SU-DHL-6 (cell line): ENCODE measurements around the gene CDK2.

Experiments used
- H2AFZ ChIP-seq: fragments of 200-600 bp; sonication (generic); 2 replicates; pipeline ENCODE4 v1.6.1; 2014; ENCODE audit warnings: low read depth, mild to moderate bottlenecking, moderate library complexity, mixed read lengths, antibody characterized with exemption, low read length; ENCODE audit not compliant: severe bottlenecking
- H3F3A ChIP-seq: fragments of 200-600 bp; shearing (Covaris generic); 2 replicates; pipeline ENCODE4 v1.6.0; 2016; ENCODE audit warnings: antibody characterized with exemption, mild to moderate bottlenecking; ENCODE audit not compliant: insufficient read depth
- H3K27ac ChIP-seq: fragments of 200-600 bp; sonication (generic); 2 replicates; pipeline ENCODE4 v1.5.1; 2016; ENCODE audit warnings: low read depth, mild to moderate bottlenecking, low read length, moderate library complexity, mixed read lengths
- H3K27me3 ChIP-seq: fragments of 200-600 bp; sonication (generic), shearing (Covaris generic); 2 replicates; pipeline ENCODE4 v1.6.0; 2014; ENCODE audit warnings: mild to moderate bottlenecking, low read length
- H3K36me3 ChIP-seq: fragments of 200-600 bp; sonication (generic); 2 replicates; pipeline ENCODE4 v1.6.1; 2014; ENCODE audit warnings: mild to moderate bottlenecking, low read length, mixed read lengths
- H3K4me2 ChIP-seq: fragments of 300-600, 200-600 bp; shearing (Covaris generic), sonication (generic); 2 replicates; pipeline ENCODE4 v1.6.0; 2014; ENCODE audit warnings: low read length, low read depth, mild to moderate bottlenecking; ENCODE audit not compliant: poor library complexity, severe bottlenecking
- H3K4me3 ChIP-seq: fragments of 200-600 bp; sonication (generic); 2 replicates; pipeline ENCODE4 v1.5.1; 2014; ENCODE audit warnings: antibody characterized with exemption, low read length, mild to moderate bottlenecking, mixed read lengths; ENCODE audit not compliant: insufficient read depth, poor library complexity, severe bottlenecking
- H3K79me2 ChIP-seq: fragments of 200-600 bp; sonication (generic); 2 replicates; pipeline ENCODE4 v1.6.1; 2014; ENCODE audit warnings: mild to moderate bottlenecking, low read length, moderate library complexity; ENCODE audit not compliant: insufficient read depth
- H3K9ac ChIP-seq: fragments of 200-600 bp; sonication (generic); 2 replicates; pipeline ENCODE4 v1.7.0; 2014; ENCODE audit warnings: mild to moderate bottlenecking, low read length
- H3K9me2 ChIP-seq: fragments of 200-600 bp; sonication (generic); replicated peaks from 2 replicates; pipeline ENCODE4 v1.6.1; 2014; ENCODE audit warnings: low read length; ENCODE audit not compliant: insufficient read depth
- H3K9me3 ChIP-seq: fragments of 200-600 bp; sonication (generic); 2 replicates; pipeline ENCODE4 v1.6.1; 2014; ENCODE audit warnings: low read length, mixed read lengths; ENCODE audit not compliant: insufficient read depth
- H4K20me1 ChIP-seq: fragments of 200-600 bp; sonication (generic); 2 replicates; pipeline ENCODE4 v1.6.1; 2014; ENCODE audit warnings: low read depth, mild to moderate bottlenecking, antibody characterized with exemption, low read length, moderate library complexity, mixed read lengths
- CTCF ChIP-seq: fragments of 200-600 bp; sonication (generic); IDR thresholded peaks from one replicate; pipeline ENCODE4 v1.5.1; 2017; ENCODE audit warnings: antibody characterized with exemption, mild to moderate bottlenecking, low read length, moderate library complexity; ENCODE audit not compliant: insufficient read depth, poor library complexity, severe bottlenecking
- EZH2phosphoT487 ChIP-seq: fragments of 200-600 bp; sonication (generic), shearing (Covaris generic); conservative IDR thresholded peaks from 2 replicates; pipeline ENCODE4 v1.6.1; 2018; ENCODE audit warnings: mild to moderate bottlenecking, antibody characterized with exemption, low read length, moderate library complexity, mixed read lengths

Gene CDK2

GRCh38 chr12:56011509-56012090 is 45.0 kb downstream of the CDK2 start:
- TF ChIP-seq CTCF = no peak
- no peak for TF ChIP-seq EZH2phosphoT487
- no peak overlapping the region for H3K4me2 ChIP-seq
- no peak overlapping the region for H3K27ac ChIP-seq
- H3K9me2 ChIP-seq = no peaks in the 10 kb centered on the region
- no peaks in the 10 kb centered on the region for H3K9me3 ChIP-seq
- H3K4me3 ChIP-seq = no peak overlapping the region
- H3K27me3 ChIP-seq = no peaks in the 10 kb centered on the region
- H2AFZ ChIP-seq = no peak overlapping the region
- no peaks in the 10 kb centered on the region for H3K36me3 ChIP-seq
- H3K9ac ChIP-seq = no peak overlapping the region
- H3K79me2 ChIP-seq = no peaks in the 10 kb centered on the region
- H4K20me1 ChIP-seq = no peaks in the 10 kb centered on the region
- no peaks in the 10 kb centered on the region for H3F3A ChIP-seq

- no peaks in the 10 kb centered on the region for H3K27me3 ChIP-seq
- no peaks in the 10 kb centered on the region for H4K20me1 ChIP-seq
- no peak for TF ChIP-seq CTCF
- TF ChIP-seq EZH2phosphoT487 = no peak
- no peak overlapping the region for H3K27ac ChIP-seq
- no peaks in the 10 kb centered on the region for H3K9me2 ChIP-seq
- H2AFZ ChIP-seq = no peak overlapping the region
- no peaks in the 10 kb centered on the region for H3K36me3 ChIP-seq
- H3F3A ChIP-seq = no peaks in the 10 kb centered on the region
- H3K9ac ChIP-seq = no peak overlapping the region
- no peaks in the 10 kb centered on the region for H3K79me2 ChIP-seq
- no peaks in the 10 kb centered on the region for H3K9me3 ChIP-seq
- no peak overlapping the region for H3K4me3 ChIP-seq
- no peak overlapping the region for H3K4me2 ChIP-seq
These were observed 46.9 kb downstream of the CDK2 start for GRCh38 chr12:56013482-56013881.

- Histone ChIP-seq H3K36me3 (no peaks in the 10 kb centered on the region), H3K27ac (no peak overlapping the region), H4K20me1 (no peaks in the 10 kb centered on the region), H3K79me2 (no peaks in the 10 kb centered on the region), H3F3A (no peaks in the 10 kb centered on the region), H3K9me2 (no peaks in the 10 kb centered on the region), H2AFZ (no peak overlapping the region), H3K4me3 (no peak overlapping the region), H3K9me3 (no peaks in the 10 kb centered on the region), H3K9ac (no peak overlapping the region), H3K27me3 (no peaks in the 10 kb centered on the region), H3K4me2 (no peak overlapping the region)
- TF ChIP-seq CTCF = no peak
- no peak for TF ChIP-seq EZH2phosphoT487
These were observed 47.6 kb downstream of the CDK2 start for GRCh38 chr12:56014205-56014604.

GRCh38 chr12:56017181-56017580 is 50.6 kb downstream of the CDK2 start:
- TF ChIP-seq CTCF = no peak
- Histone ChIP-seq H3K4me3 (no peak overlapping the region), H3K27ac (no peak overlapping the region), H3K79me2 (no peaks in the 10 kb centered on the region), H3K9me2 (no peaks in the 10 kb centered on the region), H3K36me3 (no peaks in the 10 kb centered on the region), H3K9ac (no peak overlapping the region), H3K9me3 (no peaks in the 10 kb centered on the region), H3F3A (no peaks in the 10 kb centered on the region), H3K27me3 (no peaks in the 10 kb centered on the region), H4K20me1 (no peaks in the 10 kb centered on the region), H3K4me2 (no peak overlapping the region), H2AFZ (no peak overlapping the region)
